ENCODE data around the gene SLC5A2.

GRCh38 chr16:31519759-31520431 lies 37.0 kb downstream of the SLC5A2 start:
- TF ChIP-seq CTCF (IDR thresholded peaks at IDR 0.05; ENCODE audit: low read depth, low read length) (no peak), EZH2phosphoT487 (IDR thresholded peaks at IDR 0.05; ENCODE audit: low read depth) (no peak)
